Neural progenitor cell (in vitro differentiated cells): ENCODE results near the gene MOGAT1. TPM values are rescaled to one million over a fixed set of nuclear protein-coding genes. Genes with fewer than 3 reads are reported as not detected.

Experiments
- DNase-seq: peaks from one replicate; pipeline ENCODE4 v3.0.0-alpha.2; 2016; ENCODE audit warnings: low spot score
- H2AFZ ChIP-seq: fragments of 200-600 bp; sonication (generic); replicated peaks from 2 replicates; pipeline ENCODE4 v1.6.1; 2016; ENCODE audit warnings: antibody characterized with exemption
- H3F3A ChIP-seq: fragments of 200-600 bp; sonication (generic); 2 replicates; pipeline ENCODE4 v1.6.1; 2016; ENCODE audit warnings: antibody characterized with exemption, low read depth
- H3K27ac ChIP-seq: fragments of 200-600 bp; sonication (generic); 2 replicates; pipeline ENCODE4 v1.5.1; 2016; ENCODE audit warnings: mild to moderate bottlenecking
- H3K27me3 ChIP-seq: fragments of 200-600 bp; sonication (generic); 2 replicates; pipeline ENCODE4 v1.6.1; 2016; ENCODE audit warnings: mild to moderate bottlenecking, moderate library complexity
- H3K36me3 ChIP-seq: fragments of 200-600 bp; sonication (generic); 2 replicates; pipeline ENCODE4 v1.5.1; 2016
- H3K4me1 ChIP-seq: fragments of 200-600 bp; sonication (generic); 2 replicates; pipeline ENCODE4 v1.6.1; 2016; ENCODE audit warnings: mixed run types
- H3K4me2 ChIP-seq: fragments of 200-600 bp; sonication (generic); 2 replicates; pipeline ENCODE4 v1.6.1; 2016
- H3K4me3 ChIP-seq: fragments of 200-600 bp; sonication (generic); 2 replicates; pipeline ENCODE4 v1.5.1; 2016
- H3K79me2 ChIP-seq: fragments of 200-600 bp; sonication (generic); 2 replicates; pipeline ENCODE4 v1.6.1; 2016; ENCODE audit warnings: low read depth
- H3K9ac ChIP-seq: fragments of 200-600 bp; sonication (generic); 2 replicates; pipeline ENCODE4 v1.6.1; 2016
- H3K9me3 ChIP-seq: fragments of 200-600 bp; sonication (generic); 2 replicates; pipeline ENCODE4 v1.5.1; 2016; ENCODE audit warnings: low read depth
- H4K20me1 ChIP-seq: fragments of 200-600 bp; sonication (generic); 2 replicates; pipeline ENCODE4 v1.6.1; 2016; ENCODE audit warnings: low read depth
- H3K27ac Mint-ChIP-seq: 3 replicates; pipeline ENCODE4 v1.8.0; 2021; ENCODE audit warnings: mixed read lengths
- H3K27me3 Mint-ChIP-seq: 2 replicates; pipeline ENCODE4 v1.8.0; 2022; ENCODE audit warnings: low read depth, mild to moderate bottlenecking, inconsistent platforms, moderate library complexity, mixed read lengths; ENCODE audit not compliant: insufficient read depth
- H3K36me3 Mint-ChIP-seq: 3 replicates; pipeline ENCODE4 v1.8.0; 2021; ENCODE audit warnings: mixed read lengths
- H3K4me1 Mint-ChIP-seq: 3 replicates; pipeline ENCODE4 v1.8.0; 2021; ENCODE audit warnings: mixed read lengths
- H3K4me3 Mint-ChIP-seq: 3 replicates; pipeline ENCODE4 v1.8.0; 2021; ENCODE audit warnings: mild to moderate bottlenecking, moderate library complexity, mixed read lengths
- H3K9me3 Mint-ChIP-seq: 3 replicates; pipeline ENCODE4 v1.8.0; 2020; ENCODE audit warnings: mixed read lengths
- EZH2 ChIP-seq: fragments of 200-600 bp; sonication (generic); IDR thresholded peaks from 2 replicates; pipeline ENCODE4 v1.6.1; 2017; ENCODE audit warnings: antibody characterized with exemption, mild to moderate bottlenecking, moderate library complexity
- EZH2phosphoT487 ChIP-seq: fragments of 200-600 bp; sonication (generic); IDR thresholded peaks from 2 replicates; pipeline ENCODE4 v1.6.1; 2017; ENCODE audit warnings: antibody characterized with exemption
- total RNA-seq: library from RNA; depleted of rRNA; stranded (reverse); fragments of >200 nt; gene quantifications from 2 replicates; pipeline ENCODE4 v1.2.3, GENCODE V29; 2015; ENCODE audit warnings: low replicate concordance
- TF ChIP-seq, protein P1 (sequence below): fragments of 200-600 bp; sonication (generic); IDR thresholded peaks from 2 replicates; pipeline ENCODE4 v1.5.1; 2017; ENCODE audit warnings: antibody characterized with exemption, mild to moderate bottlenecking

Gene MOGAT1
- total RNA-seq, 1 donor from 2014 or later, result 2.0 TPM

DNA sequence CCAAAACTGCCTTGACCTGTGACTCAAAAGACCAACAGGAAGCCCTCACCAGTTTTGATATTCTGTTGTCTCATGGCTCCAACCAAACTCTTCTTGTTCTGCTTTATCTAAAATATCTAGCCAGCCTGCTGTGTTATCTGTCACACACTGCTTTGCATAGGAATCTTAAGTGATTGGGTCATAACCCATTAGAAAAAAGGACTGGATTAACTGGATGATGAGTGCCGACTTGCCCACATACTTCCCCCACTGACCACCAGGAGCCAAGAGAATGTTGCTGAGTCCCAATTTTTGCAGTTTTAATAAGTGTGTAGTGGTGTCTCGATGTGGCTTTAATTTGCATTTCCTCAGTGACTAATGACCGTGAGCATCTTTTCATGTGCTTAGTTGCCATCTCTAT, 6.5 kb downstream of the MOGAT1 start:
- Histone ChIP-seq H3K79me2 (no peaks in the 10 kb centered on the region), H3K36me3 (no peaks in the 10 kb centered on the region), H3K4me3 (no peak overlapping the region), H3K4me1 (no peaks in the 10 kb centered on the region), H3K4me2 (no peak overlapping the region), H3K9me3 (no peaks in the 10 kb centered on the region), H4K20me1 (no peaks in the 10 kb centered on the region), H3K9ac (no peak overlapping the region), H3F3A (no peaks in the 10 kb centered on the region), H2AFZ (no peak overlapping the region), H3K27ac (no peak overlapping the region), H3K27me3 (peaks cover 10% of the 10 kb centered on the region)
- H3K4me3 Mint-ChIP-seq, result no peak overlapping the region
- TF ChIP-seq EZH2 (no peak), EZH2phosphoT487 (no peak)
- TF ChIP-seq, protein P1, sequence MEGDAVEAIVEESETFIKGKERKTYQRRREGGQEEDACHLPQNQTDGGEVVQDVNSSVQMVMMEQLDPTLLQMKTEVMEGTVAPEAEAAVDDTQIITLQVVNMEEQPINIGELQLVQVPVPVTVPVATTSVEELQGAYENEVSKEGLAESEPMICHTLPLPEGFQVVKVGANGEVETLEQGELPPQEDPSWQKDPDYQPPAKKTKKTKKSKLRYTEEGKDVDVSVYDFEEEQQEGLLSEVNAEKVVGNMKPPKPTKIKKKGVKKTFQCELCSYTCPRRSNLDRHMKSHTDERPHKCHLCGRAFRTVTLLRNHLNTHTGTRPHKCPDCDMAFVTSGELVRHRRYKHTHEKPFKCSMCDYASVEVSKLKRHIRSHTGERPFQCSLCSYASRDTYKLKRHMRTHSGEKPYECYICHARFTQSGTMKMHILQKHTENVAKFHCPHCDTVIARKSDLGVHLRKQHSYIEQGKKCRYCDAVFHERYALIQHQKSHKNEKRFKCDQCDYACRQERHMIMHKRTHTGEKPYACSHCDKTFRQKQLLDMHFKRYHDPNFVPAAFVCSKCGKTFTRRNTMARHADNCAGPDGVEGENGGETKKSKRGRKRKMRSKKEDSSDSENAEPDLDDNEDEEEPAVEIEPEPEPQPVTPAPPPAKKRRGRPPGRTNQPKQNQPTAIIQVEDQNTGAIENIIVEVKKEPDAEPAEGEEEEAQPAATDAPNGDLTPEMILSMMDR, result peak; percentile 17
- DNase-seq, result no peak
- no peaks in the 10 kb centered on the region for H3K4me1 Mint-ChIP-seq
- H3K27ac Mint-ChIP-seq, result no peak overlapping the region
- no peaks in the 10 kb centered on the region for H3K36me3 Mint-ChIP-seq
- H3K9me3 Mint-ChIP-seq, result no peaks in the 10 kb centered on the region
- H3K27me3 Mint-ChIP-seq, result peaks cover 10% of the 10 kb centered on the region

- peaks cover 6% of the 10 kb centered on the region for H3K27me3 Mint-ChIP-seq
- Histone ChIP-seq H3K79me2 (no peaks in the 10 kb centered on the region), H3K4me2 (no peak overlapping the region), H3K36me3 (no peaks in the 10 kb centered on the region), H3F3A (peaks cover 2% of the 10 kb centered on the region), H3K4me3 (no peak overlapping the region), H4K20me1 (no peaks in the 10 kb centered on the region), H3K27me3 (no peaks in the 10 kb centered on the region), H3K9ac (no peak overlapping the region), H3K4me1 (peaks cover 7% of the 10 kb centered on the region), H3K27ac (no peak overlapping the region), H2AFZ (no peak overlapping the region), H3K9me3 (no peaks in the 10 kb centered on the region)
- H3K4me1 Mint-ChIP-seq, result no peaks in the 10 kb centered on the region
- no peaks in the 10 kb centered on the region for H3K9me3 Mint-ChIP-seq
- no peak overlapping the region for H3K27ac Mint-ChIP-seq
- H3K4me3 Mint-ChIP-seq, result no peak overlapping the region
- TF ChIP-seq EZH2 (no peak), EZH2phosphoT487 (no peak)
- TF ChIP-seq, protein P1, result no peak
- no peak for DNase-seq
- H3K36me3 Mint-ChIP-seq, result no peaks in the 10 kb centered on the region
Observed at GRCh38 chr2:222683805-222684204, 12.3 kb downstream of the MOGAT1 start.

- no peak overlapping the region for H3K4me3 ChIP-seq
- TF ChIP-seq EZH2phosphoT487, result no peak
- TF ChIP-seq EZH2, result no peak
Observed at GRCh38 chr2:222686086-222686750, 14.8 kb downstream of the MOGAT1 start.

GRCh38 chr2:222688917-222689316, 17.5 kb downstream of the MOGAT1 start:
- no peaks in the 10 kb centered on the region for H3K36me3 Mint-ChIP-seq
- H3K27ac Mint-ChIP-seq, result no peak overlapping the region
- H3K4me1 Mint-ChIP-seq, result no peaks in the 10 kb centered on the region
- H3K9me3 Mint-ChIP-seq, result no peaks in the 10 kb centered on the region
- Histone ChIP-seq H3K36me3 (no peaks in the 10 kb centered on the region), H3K4me1 (peaks cover 9% of the 10 kb centered on the region), H3K79me2 (no peaks in the 10 kb centered on the region), H3K4me3 (no peak overlapping the region), H3K4me2 (peak overlapping the region; percentile 27), H4K20me1 (no peaks in the 10 kb centered on the region), H3F3A (peaks cover 7% of the 10 kb centered on the region), H3K9ac (no peak overlapping the region), H3K27ac (no peak overlapping the region), H2AFZ (no peak overlapping the region), H3K9me3 (no peaks in the 10 kb centered on the region), H3K27me3 (no peaks in the 10 kb centered on the region)
- H3K27me3 Mint-ChIP-seq, result peaks cover 8% of the 10 kb centered on the region
- TF ChIP-seq, protein P1, result no peak
- no peak for TF ChIP-seq EZH2
- no peak for TF ChIP-seq EZH2phosphoT487
- no peak for DNase-seq
- H3K4me3 Mint-ChIP-seq, result no peak overlapping the region

More at GRCh38 chr2:222686086-222686750, 14.8 kb downstream of the MOGAT1 start:
- no peak for DNase-seq
- Histone ChIP-seq H3K27ac (no peak overlapping the region), H3K9ac (no peak overlapping the region), H3K27me3 (no peaks in the 10 kb centered on the region), H3K36me3 (no peaks in the 10 kb centered on the region), H2AFZ (no peak overlapping the region), H3K4me2 (no peak overlapping the region), H3K4me1 (peaks cover 9% of the 10 kb centered on the region), H4K20me1 (no peaks in the 10 kb centered on the region), H3K9me3 (no peaks in the 10 kb centered on the region), H3K79me2 (no peaks in the 10 kb centered on the region), H3F3A (peaks cover 7% of the 10 kb centered on the region)
- no peak overlapping the region for H3K27ac Mint-ChIP-seq
- no peaks in the 10 kb centered on the region for H3K36me3 Mint-ChIP-seq
- no peaks in the 10 kb centered on the region for H3K4me1 Mint-ChIP-seq
- peaks cover 6% of the 10 kb centered on the region for H3K27me3 Mint-ChIP-seq
- H3K4me3 Mint-ChIP-seq, result no peak overlapping the region
- no peaks in the 10 kb centered on the region for H3K9me3 Mint-ChIP-seq
